Measurements from ENCODE around the gene CSNK2A3.
"Not testable (repeated sequence)": the region's sequence is repeated elsewhere in the genome, so short reads cannot be mapped to it uniquely, and the experiment has no call there.

Gene CSNK2A3

GRCh38 chr11:11372461-11372860 lies 19.4 kb upstream of the CSNK2A3 start:
- H3K4me3 ChIP-seq (ENCODE audit: low read depth, low read length) = no peak overlapping the region
- TF ChIP-seq CTCF (conservative IDR thresholded peaks at IDR 0.05; ENCODE audit: low read depth, low read length) = no peak
- DNase-seq (ENCODE audit: low read depth) = no peak

DNA sequence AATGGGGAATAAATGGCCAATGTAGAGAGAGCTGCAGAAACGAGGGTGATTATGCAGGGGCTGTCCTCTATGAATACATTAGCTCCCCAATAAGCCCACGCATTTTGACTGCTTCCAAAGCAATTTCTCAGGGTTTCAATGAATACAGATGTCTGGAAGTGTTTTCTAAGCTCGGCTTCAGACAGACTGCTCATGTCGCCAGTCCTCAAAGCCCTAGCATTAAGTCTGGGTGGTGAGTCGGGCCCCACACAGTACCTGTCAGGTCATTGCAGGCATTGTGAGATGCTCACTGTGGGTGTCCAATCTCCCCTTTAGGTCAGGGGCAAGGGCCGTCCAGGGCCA lies 17.9 kb upstream of the CSNK2A3 start:
- no peak for DNase-seq (ENCODE audit: low read depth)
- TF ChIP-seq CTCF (conservative IDR thresholded peaks at IDR 0.05; ENCODE audit: low read depth, low read length) = no peak
- H3K4me3 ChIP-seq (ENCODE audit: low read depth, low read length) = no peak overlapping the region

GRCh38 chr11:11370255-11370961 lies 17.4 kb upstream of the CSNK2A3 start:
- no peak for DNase-seq (ENCODE audit: low read depth)
- H3K4me3 ChIP-seq (ENCODE audit: low read depth, low read length) = no peak overlapping the region

GRCh38 chr11:11366793-11367192 lies 13.7 kb upstream of the CSNK2A3 start:
- no peak for TF ChIP-seq CTCF (conservative IDR thresholded peaks at IDR 0.05; ENCODE audit: low read depth, low read length)
- no peak overlapping the region for H3K4me3 ChIP-seq (ENCODE audit: low read depth, low read length)
- peak; percentile 25 for DNase-seq (ENCODE audit: low read depth)

More at GRCh38 chr11:11370255-11370961, 17.4 kb upstream of the CSNK2A3 start:
- no peak for TF ChIP-seq CTCF (conservative IDR thresholded peaks at IDR 0.05; ENCODE audit: low read depth, low read length)

- no peak for DNase-seq (ENCODE audit: low read depth)
- TF ChIP-seq CTCF (conservative IDR thresholded peaks at IDR 0.05; ENCODE audit: low read depth, low read length) = no peak
- H3K4me3 ChIP-seq (ENCODE audit: low read depth, low read length) = no peak overlapping the region
Observed at GRCh38 chr11:11363674-11364073, 10.6 kb upstream of the CSNK2A3 start.

DNA sequence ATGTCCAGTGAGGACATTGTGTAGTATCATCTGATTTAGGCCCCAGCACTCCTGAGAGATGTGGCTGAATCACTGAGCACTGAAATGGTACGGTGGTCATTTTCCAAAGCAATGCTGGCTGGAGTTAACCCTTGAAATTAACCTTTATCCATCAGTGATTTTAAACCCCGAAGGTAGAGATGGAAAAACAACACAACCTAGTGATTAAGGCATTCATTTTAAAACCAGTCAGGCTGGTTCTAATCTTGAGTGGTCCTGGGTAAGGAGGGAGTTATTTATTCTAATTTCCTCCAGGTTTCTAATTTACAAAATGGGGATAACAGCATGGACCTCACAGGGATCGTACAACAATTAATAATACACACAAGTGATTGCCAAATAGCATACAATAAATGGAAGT lies 6.6 kb upstream of the CSNK2A3 start:
- no peak for TF ChIP-seq CTCF (conservative IDR thresholded peaks at IDR 0.05; ENCODE audit: low read depth, low read length)
- H3K4me3 ChIP-seq (ENCODE audit: low read depth, low read length) = no peak overlapping the region
- DNase-seq (ENCODE audit: low read depth) = no peak

DNA sequence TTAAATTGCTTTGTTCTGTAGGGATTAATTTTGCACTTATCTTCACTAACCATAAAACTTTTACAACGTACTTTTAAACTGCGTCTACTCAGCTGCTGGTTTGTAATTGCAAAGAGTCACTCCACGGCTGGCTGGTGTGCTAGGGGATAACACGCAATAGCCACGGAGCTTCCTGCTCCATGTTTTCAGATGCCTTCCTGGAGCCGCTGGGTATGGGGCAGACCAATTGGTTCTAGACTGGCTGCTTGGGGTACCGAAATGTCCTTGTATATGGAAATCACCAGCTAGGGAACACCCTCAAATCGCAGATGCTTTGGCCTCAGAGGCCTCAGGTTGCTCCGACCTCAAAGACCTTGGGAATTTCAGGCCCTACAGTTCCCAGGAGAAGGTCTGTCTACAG lies 3.8 kb upstream of the CSNK2A3 start:
- TF ChIP-seq CTCF (conservative IDR thresholded peaks at IDR 0.05; ENCODE audit: low read depth, low read length) = no peak
- no peak overlapping the region for H3K4me3 ChIP-seq (ENCODE audit: low read depth, low read length)
- DNase-seq (ENCODE audit: low read depth) = no peak

DNA sequence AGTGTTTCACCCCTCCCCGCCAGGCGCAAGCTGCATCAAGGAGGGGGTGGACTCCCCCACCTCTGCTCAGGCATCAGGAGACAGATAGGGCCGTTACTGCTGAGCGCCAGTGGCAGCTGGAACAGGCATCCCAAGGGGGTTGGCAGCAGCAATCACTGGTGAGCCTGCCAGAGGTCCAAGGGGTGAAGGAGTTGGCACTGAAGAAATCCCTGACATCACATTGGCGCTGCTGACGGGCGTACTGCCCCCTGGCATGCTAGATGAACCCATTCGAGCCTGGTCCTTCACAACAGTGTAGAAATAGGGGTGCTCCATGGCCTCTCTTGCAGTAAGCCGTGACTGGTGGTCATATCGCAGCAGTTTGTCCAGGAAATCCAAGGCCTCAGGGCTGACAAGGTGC lies 1.2 kb downstream of the CSNK2A3 start:
- DNase-seq (ENCODE audit: low read depth); H3K4me3 ChIP-seq (ENCODE audit: low read depth, low read length): not testable (repeated sequence)
